H1 (cell line): ENCODE measurements around the gene LUC7L3. TPM values are rescaled to one million over a fixed set of nuclear protein-coding genes. Genes with fewer than 3 reads are reported as not detected.
A peak's percentile ranks its signal among the peaks of the same experiment; 100 is the strongest.

ENCODE experiments used
- CTCF ChIA-PET: fragments of 300-600 bp; sonication (Branson Sonifier 250); formaldehyde crosslinking; loops from one replicate; lab custom pipeline; 2021; ENCODE audit not compliant: partially characterized antibody; lab: Charles Lee
- POLR2A ChIA-PET: fragments of 300-600 bp; sonication (Branson Sonifier 250); formaldehyde crosslinking; loops from one replicate; lab custom pipeline; 2021; ENCODE audit warnings: inconsistent platforms; ENCODE audit not compliant: partially characterized antibody; lab: Charles Lee
- DNase-seq, 2 experiments: peaks; one replicate each; pipeline versions ENCODE4 v3.0.0 to v3.0.0-alpha.2; 2010 to 2022; ENCODE audit warnings: low spot score in 2 of 2, low read depth in 1 of 2, mixed read lengths in 1 of 2
- FAIRE-seq: peaks from 2 replicates; lab custom pipeline; 2011; peaks lifted over from hg19 to GRCh38; lab: Jason Lieb, UNC
- H2AFZ ChIP-seq: 2 replicates; pipeline ENCODE4 v1.8.1; 2012; ENCODE audit warnings: low read length, inconsistent platforms
- H2AK5ac ChIP-seq: 2 replicates; pipeline ENCODE4 v1.6.1; 2013; ENCODE audit warnings: low read depth, low read length
- H2BK120ac ChIP-seq: replicated peaks from 2 replicates; pipeline ENCODE3; 2013; ENCODE audit warnings: low read depth, low read length, inconsistent platforms
- H2BK12ac ChIP-seq: 2 replicates; pipeline ENCODE4 v1.6.1; 2013; ENCODE audit warnings: low read depth, low read length
- H2BK15ac ChIP-seq: 2 replicates; pipeline ENCODE4 v1.6.1; 2013; ENCODE audit warnings: low read length
- H2BK20ac ChIP-seq: 2 replicates; pipeline ENCODE4 v1.6.1; 2013; ENCODE audit warnings: low read length
- H2BK5ac ChIP-seq: 2 replicates; pipeline ENCODE4 v1.6.1; 2013; ENCODE audit warnings: low read depth, low read length
- H3K14ac ChIP-seq: 2 replicates; pipeline ENCODE4 v1.6.1; 2013; ENCODE audit warnings: inconsistent platforms; ENCODE audit not compliant: insufficient read length
- H3K18ac ChIP-seq: 2 replicates; pipeline ENCODE4 v1.6.1; 2013; ENCODE audit warnings: low read length; ENCODE audit errors: extremely low read depth
- H3K23ac ChIP-seq: 2 replicates; pipeline ENCODE4 v1.6.1; 2013; ENCODE audit warnings: inconsistent platforms; ENCODE audit not compliant: insufficient read length
- H3K23me2 ChIP-seq: 2 replicates; pipeline ENCODE4 v1.6.1; 2013; ENCODE audit warnings: low read depth, low read length
- H3K27ac ChIP-seq: 2 replicates; pipeline ENCODE4 v1.6.1; 2011; ENCODE audit warnings: low read depth, low read length, inconsistent platforms
- H3K27me3 ChIP-seq, 4 experiments: replicated peaks in 1 of 4; 1 replicate in 1 of 4; 2 replicates in 3 of 4; pipeline versions ENCODE4 v1.6.1 to v1.8.1; 2011 to 2013; ENCODE audit warnings: low read length in 3 of 4, mild to moderate bottlenecking in 3 of 4, inconsistent platforms in 2 of 4, mixed read lengths in 2 of 4, moderate library complexity in 1 of 4; ENCODE audit not compliant: control insufficient read depth in 3 of 4, insufficient read depth in 3 of 4; ENCODE audit errors: extremely low read depth in 1 of 4
- H3K36me3 ChIP-seq, 4 experiments: 2 replicates each; pipeline versions ENCODE4 v1.6.1 to v1.8.1; 2011 to 2013; ENCODE audit warnings: mild to moderate bottlenecking in 4 of 4, low read length in 3 of 4, moderate library complexity in 2 of 4, control low read depth in 1 of 4, inconsistent platforms in 1 of 4; ENCODE audit not compliant: insufficient read depth in 4 of 4, control insufficient read depth in 2 of 4
- H3K4ac ChIP-seq: replicated peaks from 2 replicates; pipeline ENCODE3; 2013; ENCODE audit warnings: low read length, low read depth, mixed read lengths, inconsistent platforms; ENCODE audit not compliant: insufficient read length
- H3K4me1 ChIP-seq, 4 experiments: replicated peaks in 1 of 4; 1 replicate in 1 of 4; 2 replicates in 3 of 4; pipeline versions ENCODE4 v1.6.1 to v1.8.1; 2011 to 2013; ENCODE audit warnings: low read length in 3 of 4, inconsistent platforms in 2 of 4, mixed read lengths in 1 of 4; ENCODE audit not compliant: insufficient read depth in 4 of 4, control insufficient read depth in 3 of 4
- H3K4me2 ChIP-seq, 2 experiments: 2 replicates each; pipeline versions ENCODE4 v1.6.1 to v1.8.1; 2011 to 2013; ENCODE audit warnings: low read depth in 2 of 2, low read length in 2 of 2, control low read depth in 1 of 2, inconsistent platforms in 1 of 2, mild to moderate bottlenecking in 1 of 2; ENCODE audit not compliant: insufficient read depth in 1 of 2
- H3K4me3 ChIP-seq, 4 experiments: fragments of 200-600, 300-600 bp in 1 of 4; sonication (generic), shearing (Covaris generic), sonication (Bioruptor Twin) in 1 of 4; 2 replicates each; pipeline versions ENCODE4 v1.5.1 to v1.8.1; 2011 to 2016; ENCODE audit warnings: low read length in 4 of 4, low read depth in 3 of 4, control low read depth in 2 of 4, inconsistent platforms in 2 of 4, mild to moderate bottlenecking in 2 of 4, mixed read lengths in 1 of 4, moderate library complexity in 1 of 4; ENCODE audit not compliant: insufficient read depth in 2 of 4; ENCODE audit errors: extremely low read depth in 1 of 4
- H3K56ac ChIP-seq: replicated peaks from 2 replicates; pipeline ENCODE3; 2013; ENCODE audit warnings: low read depth, mild to moderate bottlenecking, mixed read lengths, low read length, inconsistent platforms; ENCODE audit not compliant: insufficient read length
- H3K79me1 ChIP-seq: 2 replicates; pipeline ENCODE4 v1.6.1; 2013; ENCODE audit warnings: low read depth, low read length, control low read depth
- H3K79me2 ChIP-seq, 2 experiments: 2 replicates each; pipeline versions ENCODE4 v1.6.1 to v1.8.1; 2012 to 2013; ENCODE audit warnings: low read length in 2 of 2, mild to moderate bottlenecking in 2 of 2, inconsistent platforms in 1 of 2; ENCODE audit not compliant: insufficient read depth in 2 of 2, control insufficient read depth in 1 of 2
- H3K9ac ChIP-seq, 4 experiments: replicated peaks in 1 of 4; 1 replicate in 1 of 4; 2 replicates in 3 of 4; pipeline versions ENCODE4 v1.6.1 to v1.8.1; 2011 to 2013; ENCODE audit warnings: low read depth in 3 of 4, low read length in 3 of 4, control low read depth in 2 of 4, mild to moderate bottlenecking in 2 of 4, moderate library complexity in 2 of 4, inconsistent platforms in 1 of 4; ENCODE audit errors: extremely low read depth in 1 of 4
- H3K9me3 ChIP-seq, 2 experiments: 2 replicates each; pipeline versions ENCODE4 v1.6.1 to v1.8.1; 2012 to 2013; ENCODE audit warnings: mild to moderate bottlenecking in 2 of 2, moderate library complexity in 2 of 2, control low read depth in 1 of 2, inconsistent platforms in 1 of 2, low read depth in 1 of 2, low read length in 1 of 2, mixed read lengths in 1 of 2; ENCODE audit not compliant: insufficient read depth in 2 of 2
- H4K20me1 ChIP-seq, 2 experiments: replicated peaks in 1 of 2; 2 replicates each; pipeline versions ENCODE3 to v1.8.1; 2011 to 2013; ENCODE audit warnings: inconsistent platforms in 2 of 2, low read length in 2 of 2, mild to moderate bottlenecking in 1 of 2; ENCODE audit not compliant: insufficient read depth in 2 of 2, control insufficient read depth in 1 of 2
- H4K5ac ChIP-seq: 2 replicates; pipeline ENCODE4 v1.6.1; 2013; ENCODE audit warnings: low read length, low read depth, mixed read lengths, inconsistent platforms; ENCODE audit not compliant: insufficient read length
- H4K8ac ChIP-seq: 2 replicates; pipeline ENCODE4 v1.8.0; 2013; ENCODE audit warnings: mild to moderate bottlenecking, moderate library complexity, low read length, inconsistent platforms; ENCODE audit not compliant: insufficient read depth; ENCODE audit errors: extremely low read depth
- H4K91ac ChIP-seq: replicated peaks from 2 replicates; pipeline ENCODE3; 2013; ENCODE audit warnings: low read length, mixed read lengths, inconsistent platforms; ENCODE audit not compliant: insufficient read length
- ASH2L ChIP-seq: fragments of 200-600, 300-600 bp; sonication (generic); IDR thresholded peaks from one replicate; pipeline ENCODE4 v1.7.1; 2017; ENCODE audit warnings: low read length
- ATF3 ChIP-seq: IDR thresholded peaks from 2 replicates; pipeline ENCODE4 v1.6.1; 2011; ENCODE audit warnings: low read depth, mild to moderate bottlenecking, low read length; ENCODE audit not compliant: insufficient read depth
- BCL11A ChIP-seq, 2 experiments: IDR thresholded peaks; one replicate each; pipeline ENCODE4 v1.6.1; 2011; ENCODE audit warnings: low read depth in 2 of 2, low read length in 2 of 2, mild to moderate bottlenecking in 2 of 2
- BRCA1 ChIP-seq: IDR thresholded peaks from 2 replicates; pipeline ENCODE4 v1.6.1; 2012; ENCODE audit warnings: low read depth, low read length, improper control_type of control experiment
- CBX5 ChIP-seq: fragments of 300-800, 300-1000 bp; sonication (generic); IDR thresholded peaks from 2 replicates; pipeline ENCODE4 v1.7.1; 2016; ENCODE audit warnings: antibody characterized with exemption, low read length, low read depth
- E2F6 ChIP-seq: IDR thresholded peaks from 2 replicates; pipeline ENCODE4 v1.6.1; 2012; ENCODE audit warnings: inconsistent platforms
- GABPA ChIP-seq: IDR thresholded peaks from 2 replicates; pipeline ENCODE4 v1.6.1; 2011; ENCODE audit warnings: mild to moderate bottlenecking, low read length, moderate library complexity, borderline replicate concordance; ENCODE audit not compliant: insufficient read depth
- JUN ChIP-seq: IDR thresholded peaks from 2 replicates; pipeline ENCODE4 v1.6.1; 2011; ENCODE audit warnings: low read depth, mild to moderate bottlenecking, improper control_type of control experiment, low read length
- SIN3A ChIP-seq, 2 experiments: IDR thresholded peaks in 1 of 2; conservative IDR thresholded peaks in 1 of 2; 2 replicates each; pipeline ENCODE4 v1.6.1; 2011 to 2012; ENCODE audit warnings: low read length in 2 of 2, improper control_type of control experiment in 1 of 2, low read depth in 1 of 2, mild to moderate bottlenecking in 1 of 2
- TBP ChIP-seq: IDR thresholded peaks from 2 replicates; pipeline ENCODE4 v1.6.1; 2011; ENCODE audit warnings: low read depth, low read length, improper control_type of control experiment
- TEAD4 ChIP-seq: IDR thresholded peaks from 2 replicates; pipeline ENCODE4 v1.6.1; 2012; ENCODE audit warnings: low read depth, low read length, inconsistent platforms, mixed read lengths
- WGBS, 2 experiments: shearing (Covaris generic) in 1 of 2; methylation state at CpG; one replicate each; pipeline versions ENCODE4 v1.1.6 to v1.1.7; 2013 to 2015; ENCODE audit warnings: low lambda C conversion rate in 2 of 2, mixed read lengths in 2 of 2, inconsistent platforms in 1 of 2, low coverage in 1 of 2, missing lambda C conversion rate in 1 of 2; ENCODE audit not compliant: insufficient replicate concordance in 2 of 2, insufficient coverage in 1 of 2, insufficient read length in 1 of 2; ENCODE audit errors: extremely low coverage in 1 of 2, missing lambda C conversion rate in 1 of 2; 5-methylcytosine and 5-hydroxymethylcytosine counted together
- polyA plus RNA-seq, 7 experiments: library from polyadenylated mRNA; depleted of rRNA in 3 of 7; stranded (reverse) in 5 of 7; unstranded in 2 of 7; fragments of >200 nt in 5 of 7; fragments of 200-250 nt in 2 of 7; gene quantifications; 1 replicate in 5 of 7; 2 replicates in 1 of 7; 4 replicates in 1 of 7; pipeline versions ENCODE4 v1.2.1 to v1.2.3, GENCODE V29; 2011 to 2013; ENCODE audit warnings: missing spikeins in 2 of 7, mixed read lengths in 2 of 7
- total RNA-seq: library from RNA; stranded (reverse); fragmentation: NEBNext Ultra II Directional; extraction: Animal tissue kit (Norgen Biotek cat#: 25700); gene quantifications from 2 replicates; pipeline ENCODE4 v1.2.1, GENCODE V29; 2021

Gene LUC7L3
- total and polyA plus RNA-seq, 2 of the 8 experiments (the other 6 are each of a cell fraction or from before 2014, with no cell fraction given): 102 to 126 TPM

- peaks cover 0 to 3% (median 0%) of the 10 kb centered on the region in 4 experiments; a peak in 2 of 7 replicates for H3K4me1 ChIP-seq
- no peak for DNase-seq
- H4K20me1 ChIP-seq: no peaks in the 10 kb centered on the region
- H3K4me2 ChIP-seq: no peak overlapping the region
- H3K79me1 ChIP-seq: no peaks in the 10 kb centered on the region
- H4K8ac ChIP-seq: no peak overlapping the region
- H2AK5ac ChIP-seq: no peak overlapping the region
- CTCF ChIA-PET: interaction anchor here (0.5 to 7.1 kb wide), 20 partner anchors 13 to 368 kb away, joined by 3 to 223 read pairs (median 10); partner anchors contain the start of genes NME1, TOB1 and WFIKKN2
- POLR2A ChIA-PET: interaction anchor here (0.7 to 3.5 kb wide), 5 partner anchors 14 to 81 kb away, joined by 3 to 14 read pairs (median 3); partner anchors contain the start of gene TOB1
- H3K27me3 ChIP-seq: no peaks in the 10 kb centered on the region
- no peak overlapping the region for H2BK120ac ChIP-seq
- no peak overlapping the region for H2BK15ac ChIP-seq
- H3K27ac ChIP-seq: no peak overlapping the region
- 80% methylated on average over 4 of the region's 4 CpGs; no CpG with 5 or more reads in 1 of the 2 experiments for WGBS, 2 experiments
- H2BK5ac ChIP-seq: no peak overlapping the region
- H3K79me2 ChIP-seq: no peaks in the 10 kb centered on the region
- H3K4me3 ChIP-seq: no peak overlapping the region
- H3K23ac ChIP-seq: no peak overlapping the region
- H4K91ac ChIP-seq: peak overlapping the region; percentile 38
- no peak overlapping the region for H3K4ac ChIP-seq
- H3K56ac ChIP-seq: no peak overlapping the region
- H4K5ac ChIP-seq: no peak overlapping the region
- no peaks in the 10 kb centered on the region for H3K9me3 ChIP-seq
- no peak overlapping the region for H3K18ac ChIP-seq
- H3K23me2 ChIP-seq: no peaks in the 10 kb centered on the region
- FAIRE-seq: no peak
- H3K9ac ChIP-seq: no peak overlapping the region
- H2AFZ ChIP-seq: no peak overlapping the region
- 0 out of 2 replicates have a peak overlapping the region, but pooled peaks have one; percentile 50 for H2BK12ac ChIP-seq
- H3K14ac ChIP-seq: no peak overlapping the region
- H3K36me3 ChIP-seq: no peaks in the 10 kb centered on the region
- H2BK20ac ChIP-seq: no peak overlapping the region
- TF ChIP-seq E2F6: no peak
- no peak for TF ChIP-seq SIN3A (conservative IDR thresholded peaks at IDR 0.05 in 1 of 2, IDR thresholded peaks at IDR 0.05 in 1 of 2; ENCODE audit: low read depth in 1 of 2, low read length in 2 of 2)
- TF ChIP-seq BCL11A (IDR thresholded peaks at IDR 0.05; ENCODE audit: low read depth in 2 of 2, low read length in 2 of 2): no peak
- TF ChIP-seq ATF3: no peak
- TF ChIP-seq TEAD4: no peak
- TF ChIP-seq TBP: no peak
- no peak for TF ChIP-seq JUN
- no peak for TF ChIP-seq CBX5
- no peak for TF ChIP-seq ASH2L
- TF ChIP-seq GABPA: no peak
- TF ChIP-seq BRCA1: no peak
These were observed 65.7 kb downstream of the LUC7L3 start for GRCh38 chr17:50785126-50785525.
